HepG2 (cell line): ENCODE results near the gene IRAK2. TPM values are rescaled to one million over a fixed set of nuclear protein-coding genes. Genes with fewer than 3 reads are reported as not detected.
A peak's percentile ranks its signal among the peaks of the same experiment; 100 is the strongest.

Source experiments
- CENPT ChIP-seq: sonication (generic); formaldehyde crosslinking; IDR thresholded peaks from 2 replicates; pipeline ENCODE4 v1.8.0; 2022; ENCODE audit warnings: low read depth, mild to moderate bottlenecking, moderate library complexity, missing genetic modification reagents
- FOXK2 ChIP-seq: fragments of 450-650 bp; IDR thresholded peaks from 2 replicates; pipeline ENCODE4 v1.6.1; 2016
- KDM6A ChIP-seq: IDR thresholded peaks from 2 replicates; pipeline ENCODE4 v1.6.1; 2016; ENCODE audit warnings: low read depth
- MZF1 ChIP-seq: sonication (generic); formaldehyde crosslinking; IDR thresholded peaks from 2 replicates; pipeline ENCODE4 v1.8.1; 2023; ENCODE audit warnings: mild to moderate bottlenecking, missing genetic modification reagents, borderline replicate concordance
- NCOA2 ChIP-seq: sonication (generic); formaldehyde crosslinking; IDR thresholded peaks from 2 replicates; pipeline ENCODE4 v1.8.0; 2022; ENCODE audit warnings: inconsistent platforms
- PAWR ChIP-seq: sonication (generic); formaldehyde crosslinking; IDR thresholded peaks from 2 replicates; pipeline ENCODE4 v1.4.0; 2020; ENCODE audit warnings: missing genetic modification reagents, mild to moderate bottlenecking, borderline replicate concordance
- POLR2AphosphoS2 ChIP-seq: IDR thresholded peaks from 2 replicates; pipeline ENCODE4 v1.6.1; 2011; ENCODE audit warnings: low read depth, low read length, improper control_type of control experiment
- TAF1 ChIP-seq: sonication (generic); formaldehyde crosslinking; IDR thresholded peaks from 2 replicates; pipeline ENCODE4 v1.4.0; 2020; ENCODE audit warnings: missing genetic modification reagents
- TBP ChIP-seq: sonication (generic); formaldehyde crosslinking; IDR thresholded peaks from 2 replicates; pipeline ENCODE4 v1.5.0; 2020; ENCODE audit warnings: missing genetic modification reagents
- ZBTB38 ChIP-seq: sonication (generic); formaldehyde crosslinking; IDR thresholded peaks from 2 replicates; pipeline ENCODE4 v1.5.1; 2020; ENCODE audit warnings: mild to moderate bottlenecking, missing genetic modification reagents
- ZNF451 ChIP-seq: sonication (generic); formaldehyde crosslinking; IDR thresholded peaks from 2 replicates; pipeline ENCODE4 v1.5.0; 2020; ENCODE audit warnings: mild to moderate bottlenecking, missing genetic modification reagents
- ZNF605 ChIP-seq: sonication (generic); formaldehyde crosslinking; IDR thresholded peaks from 2 replicates; pipeline ENCODE4 v1.8.0; 2022; ENCODE audit warnings: mild to moderate bottlenecking, missing genetic modification reagents
- ZNF660 ChIP-seq: sonication (generic); formaldehyde crosslinking; IDR thresholded peaks from 2 replicates; pipeline ENCODE4 v1.5.1; 2020; ENCODE audit warnings: mild to moderate bottlenecking, low read depth, missing genetic modification reagents, borderline replicate concordance
- ZNF674 ChIP-seq: sonication (generic); formaldehyde crosslinking; IDR thresholded peaks from 2 replicates; pipeline ENCODE4 v1.5.0; 2020; ENCODE audit warnings: low read depth, mild to moderate bottlenecking, missing genetic modification reagents
- ZNF83 ChIP-seq: sonication (generic); formaldehyde crosslinking; IDR thresholded peaks from 2 replicates; pipeline ENCODE4 v1.4.0; 2020; ENCODE audit warnings: missing genetic modification reagents, mild to moderate bottlenecking, borderline replicate concordance
- polyA plus RNA-seq, 8 experiments: library from polyadenylated mRNA; depleted of rRNA in 3 of 8; stranded (reverse) in 7 of 8; unstranded in 1 of 8; fragments of >200 nt; fragmentation: Illumina TruSeq in 4 of 8; extraction: Trizol in 4 of 8; gene quantifications; 2 replicates each; pipeline versions ENCODE4 v1.2.1 to v1.2.3, GENCODE V29; 2011 to 2016; ENCODE audit warnings: low read depth in 4 of 8, missing spikeins in 1 of 8, mixed read lengths in 1 of 8; ENCODE audit not compliant: insufficient read depth in 1 of 8
- total RNA-seq, 5 experiments: library from RNA; depleted of rRNA; stranded (reverse); fragments of >200 nt; fragmentation: Illumina TruSeq; extraction: Trizol; gene quantifications; 2 replicates each; pipeline ENCODE4 v1.2.3, GENCODE V29; 2016; ENCODE audit warnings: low read depth in 1 of 5
- TF ChIP-seq, protein P1 (sequence below): sonication (generic); formaldehyde crosslinking; IDR thresholded peaks from 2 replicates; pipeline ENCODE4 v1.8.1; 2023; ENCODE audit warnings: missing genetic modification reagents, inconsistent platforms, borderline replicate concordance
- TF ChIP-seq, protein P2 (sequence below): sonication (generic); formaldehyde crosslinking; IDR thresholded peaks from 2 replicates; pipeline ENCODE4 v1.8.0; 2022; ENCODE audit warnings: low read depth, missing genetic modification reagents
- TF ChIP-seq, protein P3 (sequence below): IDR thresholded peaks from 2 replicates; pipeline ENCODE4 v1.6.1; 2012; ENCODE audit warnings: low read depth, low read length, improper control_type of control experiment
- TF ChIP-seq, protein P4 (sequence below): sonication (generic); formaldehyde crosslinking; IDR thresholded peaks from 2 replicates; pipeline ENCODE4 v1.5.0; 2020; ENCODE audit warnings: mild to moderate bottlenecking, missing genetic modification reagents
- TF ChIP-seq, protein P5 (sequence below): sonication (generic); formaldehyde crosslinking; IDR thresholded peaks from 2 replicates; pipeline ENCODE4 v1.5.0; 2020; ENCODE audit warnings: mild to moderate bottlenecking, missing genetic modification reagents

Gene IRAK2
- total and polyA plus RNA-seq, 2 of the 13 experiments (the other 11 are each of a cell fraction or from before 2014, with no cell fraction given): 13.1 to 23.3 TPM

DNA sequence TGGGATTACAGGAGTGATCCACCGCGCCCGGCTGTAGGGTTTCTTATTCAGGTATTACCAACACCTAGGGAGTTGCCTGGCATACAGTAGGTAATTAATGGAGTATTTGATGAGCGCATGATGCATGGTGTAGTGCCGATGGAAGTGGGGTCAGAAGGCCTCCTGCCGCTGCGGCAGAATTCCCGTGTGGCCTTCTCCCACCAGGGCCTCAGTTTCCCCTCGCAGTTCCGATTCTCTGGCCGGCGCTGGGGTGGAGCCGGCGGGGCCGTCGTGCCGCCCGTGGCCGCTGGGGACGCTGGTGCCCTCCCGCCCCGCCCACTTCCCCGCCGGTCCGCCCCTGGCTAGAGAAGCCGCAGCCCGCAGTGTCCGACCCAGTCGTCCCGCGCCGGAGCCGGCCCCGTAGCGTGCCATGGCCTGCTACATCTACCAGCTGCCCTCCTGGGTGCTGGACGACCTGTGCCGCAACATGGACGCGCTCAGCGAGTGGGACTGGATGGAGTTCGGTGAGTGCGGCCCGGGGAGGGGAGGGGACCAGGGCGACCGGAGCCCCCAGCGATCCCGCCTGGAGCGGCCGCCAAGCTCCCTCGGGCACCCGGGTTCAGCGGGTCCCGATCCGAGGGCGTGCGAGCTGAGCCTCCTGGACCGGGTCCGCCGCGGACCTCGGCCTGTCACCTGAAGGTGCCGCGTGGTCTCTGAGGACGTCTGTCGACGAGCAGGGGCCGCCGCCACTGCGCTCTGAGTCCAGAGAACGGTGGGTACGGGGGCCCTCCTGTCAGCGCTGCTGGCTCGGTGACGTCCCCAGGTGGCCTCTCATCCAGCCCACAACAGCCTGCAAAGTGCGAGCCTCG, at the start of gene IRAK2 (continued):
- TF ChIP-seq, protein P1, sequence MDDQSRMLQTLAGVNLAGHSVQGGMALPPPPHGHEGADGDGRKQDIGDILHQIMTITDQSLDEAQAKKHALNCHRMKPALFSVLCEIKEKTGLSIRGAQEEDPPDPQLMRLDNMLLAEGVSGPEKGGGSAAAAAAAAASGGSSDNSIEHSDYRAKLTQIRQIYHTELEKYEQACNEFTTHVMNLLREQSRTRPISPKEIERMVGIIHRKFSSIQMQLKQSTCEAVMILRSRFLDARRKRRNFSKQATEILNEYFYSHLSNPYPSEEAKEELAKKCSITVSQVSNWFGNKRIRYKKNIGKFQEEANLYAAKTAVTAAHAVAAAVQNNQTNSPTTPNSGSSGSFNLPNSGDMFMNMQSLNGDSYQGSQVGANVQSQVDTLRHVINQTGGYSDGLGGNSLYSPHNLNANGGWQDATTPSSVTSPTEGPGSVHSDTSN (CRISPR knock-in tag): no peak
- TF ChIP-seq ZNF660 (CRISPR knock-in tag) (no peak), ZNF605 (CRISPR knock-in tag) (no peak; the same call in 1 of the 2 replicates), KDM6A (CRISPR knock-in tag) (no peak), PAWR (CRISPR knock-in tag) (no peak; the same call in 1 of the 2 replicates), NCOA2 (CRISPR knock-in tag) (0 out of 2 replicates have a peak, but pooled peaks have one; percentile 12), ZBTB38 (CRISPR knock-in tag) (peak; percentile 46; the same call in 1 of the 2 replicates), POLR2AphosphoS2 (no peak), FOXK2 (no peak), ZNF674 (no peak), TAF1 (CRISPR knock-in tag) (peak; percentile 81), ZNF451 (CRISPR knock-in tag) (peak; percentile 72; the same call in 1 of the 2 replicates), CENPT (CRISPR knock-in tag) (0 out of 2 replicates have a peak, but pooled peaks have one; percentile 38), ZNF83 (CRISPR knock-in tag) (0 out of 2 replicates have a peak, but pooled peaks have one; percentile 13), TBP (CRISPR knock-in tag) (no peak), MZF1 (CRISPR knock-in tag) (no peak)
- TF ChIP-seq, protein P2, sequence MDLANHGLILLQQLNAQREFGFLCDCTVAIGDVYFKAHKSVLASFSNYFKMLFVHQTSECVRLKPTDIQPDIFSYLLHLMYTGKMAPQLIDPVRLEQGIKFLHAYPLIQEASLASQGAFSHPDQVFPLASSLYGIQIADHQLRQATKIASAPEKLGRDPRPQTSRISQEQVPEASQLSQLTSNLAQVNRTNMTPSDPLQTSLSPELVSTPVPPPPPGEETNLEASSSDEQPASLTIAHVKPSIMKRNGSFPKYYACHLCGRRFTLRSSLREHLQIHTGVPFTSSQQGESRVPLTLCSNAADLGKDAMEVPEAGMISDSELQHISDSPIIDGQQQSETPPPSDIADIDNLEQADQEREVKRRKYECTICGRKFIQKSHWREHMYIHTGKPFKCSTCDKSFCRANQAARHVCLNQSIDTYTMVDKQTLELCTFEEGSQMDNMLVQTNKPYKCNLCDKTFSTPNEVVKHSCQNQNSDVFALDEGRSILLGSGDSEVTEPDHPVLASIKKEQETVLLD (CRISPR knock-in tag): no peak
- TF ChIP-seq, protein P3, sequence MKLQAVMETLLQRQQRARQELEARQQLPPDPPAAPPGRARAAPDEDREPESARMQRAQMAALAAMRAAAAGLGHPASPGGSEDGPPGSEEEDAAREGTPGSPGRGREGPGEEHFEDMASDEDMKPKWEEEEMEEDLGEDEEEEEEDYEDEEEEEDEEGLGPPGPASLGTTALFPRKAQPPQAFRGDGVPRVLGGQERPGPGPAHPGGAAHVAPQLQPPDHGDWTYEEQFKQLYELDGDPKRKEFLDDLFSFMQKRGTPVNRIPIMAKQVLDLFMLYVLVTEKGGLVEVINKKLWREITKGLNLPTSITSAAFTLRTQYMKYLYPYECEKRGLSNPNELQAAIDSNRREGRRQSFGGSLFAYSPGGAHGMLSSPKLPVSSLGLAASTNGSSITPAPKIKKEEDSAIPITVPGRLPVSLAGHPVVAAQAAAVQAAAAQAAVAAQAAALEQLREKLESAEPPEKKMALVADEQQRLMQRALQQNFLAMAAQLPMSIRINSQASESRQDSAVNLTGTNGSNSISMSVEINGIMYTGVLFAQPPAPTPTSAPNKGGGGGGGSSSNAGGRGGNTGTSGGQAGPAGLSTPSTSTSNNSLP: no peak
- TF ChIP-seq, protein P4, sequence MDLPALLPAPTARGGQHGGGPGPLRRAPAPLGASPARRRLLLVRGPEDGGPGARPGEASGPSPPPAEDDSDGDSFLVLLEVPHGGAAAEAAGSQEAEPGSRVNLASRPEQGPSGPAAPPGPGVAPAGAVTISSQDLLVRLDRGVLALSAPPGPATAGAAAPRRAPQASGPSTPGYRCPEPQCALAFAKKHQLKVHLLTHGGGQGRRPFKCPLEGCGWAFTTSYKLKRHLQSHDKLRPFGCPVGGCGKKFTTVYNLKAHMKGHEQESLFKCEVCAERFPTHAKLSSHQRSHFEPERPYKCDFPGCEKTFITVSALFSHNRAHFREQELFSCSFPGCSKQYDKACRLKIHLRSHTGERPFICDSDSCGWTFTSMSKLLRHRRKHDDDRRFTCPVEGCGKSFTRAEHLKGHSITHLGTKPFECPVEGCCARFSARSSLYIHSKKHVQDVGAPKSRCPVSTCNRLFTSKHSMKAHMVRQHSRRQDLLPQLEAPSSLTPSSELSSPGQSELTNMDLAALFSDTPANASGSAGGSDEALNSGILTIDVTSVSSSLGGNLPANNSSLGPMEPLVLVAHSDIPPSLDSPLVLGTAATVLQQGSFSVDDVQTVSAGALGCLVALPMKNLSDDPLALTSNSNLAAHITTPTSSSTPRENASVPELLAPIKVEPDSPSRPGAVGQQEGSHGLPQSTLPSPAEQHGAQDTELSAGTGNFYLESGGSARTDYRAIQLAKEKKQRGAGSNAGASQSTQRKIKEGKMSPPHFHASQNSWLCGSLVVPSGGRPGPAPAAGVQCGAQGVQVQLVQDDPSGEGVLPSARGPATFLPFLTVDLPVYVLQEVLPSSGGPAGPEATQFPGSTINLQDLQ (CRISPR knock-in tag): no peak
- TF ChIP-seq, protein P5, sequence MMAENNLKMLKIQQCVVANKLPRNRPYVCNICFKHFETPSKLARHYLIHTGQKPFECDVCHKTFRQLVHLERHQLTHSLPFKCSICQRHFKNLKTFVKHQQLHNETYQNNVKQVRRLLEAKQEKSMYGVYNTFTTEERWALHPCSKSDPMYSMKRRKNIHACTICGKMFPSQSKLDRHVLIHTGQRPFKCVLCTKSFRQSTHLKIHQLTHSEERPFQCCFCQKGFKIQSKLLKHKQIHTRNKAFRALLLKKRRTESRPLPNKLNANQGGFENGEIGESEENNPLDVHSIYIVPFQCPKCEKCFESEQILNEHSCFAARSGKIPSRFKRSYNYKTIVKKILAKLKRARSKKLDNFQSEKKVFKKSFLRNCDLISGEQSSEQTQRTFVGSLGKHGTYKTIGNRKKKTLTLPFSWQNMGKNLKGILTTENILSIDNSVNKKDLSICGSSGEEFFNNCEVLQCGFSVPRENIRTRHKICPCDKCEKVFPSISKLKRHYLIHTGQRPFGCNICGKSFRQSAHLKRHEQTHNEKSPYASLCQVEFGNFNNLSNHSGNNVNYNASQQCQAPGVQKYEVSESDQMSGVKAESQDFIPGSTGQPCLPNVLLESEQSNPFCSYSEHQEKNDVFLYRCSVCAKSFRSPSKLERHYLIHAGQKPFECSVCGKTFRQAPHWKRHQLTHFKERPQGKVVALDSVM: peak; percentile 63; the same call in 1 of the 2 replicates
